Glutamatergic neuron (in vitro differentiated cells): ENCODE measurements around the gene MIEN1. TPM values are rescaled to one million over a fixed set of nuclear protein-coding genes. Genes with fewer than 3 reads are reported as not detected.
"Not testable (repeated sequence)": the region's sequence is repeated elsewhere in the genome, so short reads cannot be mapped to it uniquely, and the experiment has no call there.

Source experiments
- DNase-seq: peaks from one replicate; pipeline ENCODE4 v3.0.0; 2022
- H3K27ac Mint-ChIP-seq: one replicate; pipeline ENCODE4 v1.8.0; 2020; ENCODE audit warnings: mild to moderate bottlenecking, mixed read lengths, inconsistent platforms; ENCODE audit not compliant: unreplicated experiment
- H3K27me3 Mint-ChIP-seq: one replicate; pipeline ENCODE4 v1.8.0; 2020; ENCODE audit warnings: mild to moderate bottlenecking, moderate library complexity, mixed read lengths, inconsistent platforms; ENCODE audit not compliant: unreplicated experiment
- H3K36me3 Mint-ChIP-seq: one replicate; pipeline ENCODE4 v1.8.0; 2020; ENCODE audit warnings: mild to moderate bottlenecking, mixed read lengths, inconsistent platforms; ENCODE audit not compliant: unreplicated experiment
- H3K4me1 Mint-ChIP-seq: one replicate; pipeline ENCODE4 v1.8.0; 2020; ENCODE audit warnings: mild to moderate bottlenecking, low read depth, mixed read lengths, inconsistent platforms; ENCODE audit not compliant: unreplicated experiment
- H3K4me3 Mint-ChIP-seq: one replicate; pipeline ENCODE4 v1.8.0; 2020; ENCODE audit warnings: mild to moderate bottlenecking, mixed read lengths, inconsistent platforms; ENCODE audit not compliant: unreplicated experiment
- H3K9me3 Mint-ChIP-seq: one replicate; pipeline ENCODE4 v1.8.0; 2020; ENCODE audit warnings: mild to moderate bottlenecking, moderate library complexity, mixed read lengths, inconsistent platforms; ENCODE audit not compliant: unreplicated experiment
- CTCF ChIP-seq: fragments of 200-600 bp; sonication (generic); IDR thresholded peaks from one replicate; pipeline ENCODE4 v1.5.0; 2021; ENCODE audit not compliant: partially characterized antibody, unreplicated experiment
- total RNA-seq: library from RNA; stranded (reverse); fragmentation: NEBNext Ultra II Directional; extraction: Animal tissue kit (Norgen Biotek cat#: 25700); gene quantifications from one replicate; pipeline ENCODE4 v1.2.1, GENCODE V29; 2021; ENCODE audit not compliant: unreplicated experiment

MIEN1 gene
- total RNA-seq, 1 donor from 2014 or later = 52.2 TPM

DNA sequence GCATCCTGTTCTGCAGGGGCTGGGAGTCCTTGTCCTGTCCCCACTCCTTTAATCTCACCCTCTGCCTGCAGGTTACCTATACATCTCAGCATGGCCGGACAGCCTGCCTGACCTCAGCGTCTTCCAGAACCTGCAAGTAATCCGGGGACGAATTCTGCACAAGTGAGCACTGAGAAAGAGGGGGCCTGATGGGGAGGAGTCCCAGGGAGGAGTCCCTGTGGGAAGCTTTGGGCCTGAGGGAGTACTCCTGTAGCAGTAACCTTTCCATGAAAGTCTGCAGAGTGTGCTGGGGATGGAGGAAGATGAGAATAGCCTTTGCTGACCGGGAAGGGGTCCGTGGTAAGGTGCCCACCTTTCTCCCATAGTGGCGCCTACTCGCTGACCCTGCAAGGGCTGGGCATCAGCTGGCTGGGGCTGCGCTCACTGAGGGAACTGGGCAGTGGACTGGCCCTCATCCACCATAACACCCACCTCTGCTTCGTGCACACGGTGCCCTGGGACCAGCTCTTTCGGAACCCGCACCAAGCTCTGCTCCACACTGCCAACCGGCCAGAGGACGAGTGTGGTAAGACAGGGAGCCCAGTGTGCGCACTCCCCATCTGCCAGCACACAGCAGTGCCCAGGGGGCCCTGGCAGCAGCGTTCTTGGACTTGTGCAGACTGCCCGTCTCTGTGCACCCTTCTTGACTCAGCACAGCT, 14.8 kb downstream of the MIEN1 start:
- peaks cover 3% of the 10 kb centered on the region for H3K9me3 Mint-ChIP-seq
- no peak for TF ChIP-seq CTCF
- no peak overlapping the region for H3K27ac Mint-ChIP-seq

DNA sequence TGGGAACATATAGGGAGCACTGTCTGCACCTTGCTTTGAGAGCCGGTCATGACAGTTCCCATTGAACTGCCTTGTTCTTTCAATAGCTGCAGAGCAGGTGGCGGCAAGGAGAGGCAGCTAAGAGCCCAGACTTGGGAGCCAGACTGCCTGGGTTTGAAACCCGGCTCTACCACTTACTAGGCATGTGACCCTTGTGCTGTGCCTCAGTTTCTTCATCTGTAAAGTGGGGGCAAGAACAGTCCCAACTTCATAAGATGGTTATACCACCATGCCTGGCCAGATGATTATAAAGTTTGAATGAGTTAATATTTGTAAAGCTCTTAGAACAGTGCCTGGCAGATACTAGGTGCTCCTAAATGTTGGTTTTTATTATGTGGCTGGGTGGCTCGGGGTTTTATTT, 16.1 kb downstream of the MIEN1 start:
- no peak for DNase-seq
- no peaks in the 10 kb centered on the region for H3K36me3 Mint-ChIP-seq
- H3K9me3 Mint-ChIP-seq = peaks cover 5% of the 10 kb centered on the region
- H3K27ac Mint-ChIP-seq = no peak overlapping the region
- H3K4me3 Mint-ChIP-seq = no peak overlapping the region
- peaks cover 5% of the 10 kb centered on the region for H3K27me3 Mint-ChIP-seq
- H3K4me1 Mint-ChIP-seq = peaks cover 8% of the 10 kb centered on the region
- TF ChIP-seq CTCF = no peak

More for the DNA sequence above, 14.8 kb downstream of the MIEN1 start:
- DNase-seq = no peak
- H3K4me3 Mint-ChIP-seq = no peak overlapping the region
- H3K27me3 Mint-ChIP-seq = peaks cover 5% of the 10 kb centered on the region
- H3K36me3 Mint-ChIP-seq = no peaks in the 10 kb centered on the region
- H3K4me1 Mint-ChIP-seq = peaks cover 3% of the 10 kb centered on the region

DNA sequence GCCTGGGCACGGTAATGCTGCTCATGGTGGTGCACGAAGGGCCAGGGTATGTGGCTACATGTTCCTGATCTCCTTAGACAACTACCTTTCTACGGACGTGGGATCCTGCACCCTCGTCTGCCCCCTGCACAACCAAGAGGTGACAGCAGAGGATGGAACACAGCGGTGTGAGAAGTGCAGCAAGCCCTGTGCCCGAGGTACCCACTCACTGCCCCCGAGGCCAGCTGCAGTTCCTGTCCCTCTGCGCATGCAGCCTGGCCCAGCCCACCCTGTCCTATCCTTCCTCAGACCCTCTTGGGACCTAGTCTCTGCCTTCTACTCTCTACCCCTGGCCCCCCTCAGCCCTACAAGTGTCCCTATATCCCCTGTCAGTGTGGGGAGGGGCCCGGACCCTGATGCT, 18.5 kb downstream of the MIEN1 start:
- TF ChIP-seq CTCF = no peak
- DNase-seq = no peak
- H3K36me3 Mint-ChIP-seq = no peaks in the 10 kb centered on the region
- H3K9me3 Mint-ChIP-seq = peaks cover 11% of the 10 kb centered on the region
- no peak overlapping the region for H3K27ac Mint-ChIP-seq
- H3K27me3 Mint-ChIP-seq = peaks cover 4% of the 10 kb centered on the region
- H3K4me3 Mint-ChIP-seq = no peak overlapping the region
- peaks cover 14% of the 10 kb centered on the region for H3K4me1 Mint-ChIP-seq

DNA sequence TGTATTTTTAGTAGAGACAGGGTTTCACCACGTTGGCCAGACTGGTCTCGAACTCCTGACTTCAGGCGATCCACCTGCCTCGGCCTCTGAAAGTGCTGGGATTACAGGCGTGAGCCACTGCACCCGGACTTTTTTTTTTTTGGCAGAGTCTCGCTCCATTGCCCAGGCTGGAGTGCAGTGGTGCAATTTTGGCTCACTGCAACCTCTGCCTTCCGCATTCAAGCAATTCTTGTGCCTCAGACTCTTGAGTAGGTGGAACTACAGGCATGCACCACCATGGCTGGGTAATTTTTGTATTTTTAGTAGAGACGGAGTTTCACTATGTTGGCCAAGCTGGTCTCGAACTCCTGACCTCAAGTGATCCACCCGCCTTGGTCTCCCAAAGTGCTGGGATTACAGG, 19.3 kb downstream of the MIEN1 start:
- H3K27ac Mint-ChIP-seq, DNase-seq, H3K36me3 Mint-ChIP-seq, H3K4me3 Mint-ChIP-seq, H3K27me3 Mint-ChIP-seq: not testable (repeated sequence)
- Mint-ChIP-seq H3K9me3 (peaks cover 11% of the 10 kb centered on the region), H3K4me1 (peaks cover 14% of the 10 kb centered on the region)

GRCh38 chr17:39709998-39710964, 20.1 kb downstream of the MIEN1 start:
- peaks cover 2% of the 10 kb centered on the region for H3K27me3 Mint-ChIP-seq
- H3K4me1 Mint-ChIP-seq = peaks cover 14% of the 10 kb centered on the region
- H3K9me3 Mint-ChIP-seq = peaks cover 11% of the 10 kb centered on the region
- no peak for TF ChIP-seq CTCF
- no peaks in the 10 kb centered on the region for H3K36me3 Mint-ChIP-seq
- no peak overlapping the region for H3K4me3 Mint-ChIP-seq
- H3K27ac Mint-ChIP-seq = peak overlapping the region; percentile 43
- DNase-seq = no peak
